ENCODE data around the gene UGT2A3.

UGT2A3 gene

DNA sequence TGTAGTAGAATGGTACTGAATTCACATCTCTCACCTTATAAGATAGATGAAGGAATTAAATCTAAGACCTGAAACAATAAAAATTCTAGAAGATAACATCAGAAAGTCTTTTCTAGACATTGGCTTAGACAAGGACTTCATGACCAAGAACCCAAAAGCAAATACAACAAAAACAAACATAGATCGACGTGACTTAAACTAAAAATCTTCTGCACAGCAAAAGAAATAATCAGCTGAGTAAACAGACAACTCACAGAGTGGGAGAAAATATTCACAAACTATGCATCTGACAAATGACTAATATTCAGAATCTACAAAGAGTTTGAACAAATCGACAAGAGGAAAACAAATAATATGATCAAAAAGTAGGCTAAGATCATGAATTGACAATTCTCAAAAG lies 38.8 kb downstream of the UGT2A3 start:
- DNase-seq (ENCODE audit: low read depth): no peak

GRCh38 chr4:68909385-68909784 lies 42.2 kb downstream of the UGT2A3 start:
- no peak for DNase-seq (ENCODE audit: low read depth)

DNA sequence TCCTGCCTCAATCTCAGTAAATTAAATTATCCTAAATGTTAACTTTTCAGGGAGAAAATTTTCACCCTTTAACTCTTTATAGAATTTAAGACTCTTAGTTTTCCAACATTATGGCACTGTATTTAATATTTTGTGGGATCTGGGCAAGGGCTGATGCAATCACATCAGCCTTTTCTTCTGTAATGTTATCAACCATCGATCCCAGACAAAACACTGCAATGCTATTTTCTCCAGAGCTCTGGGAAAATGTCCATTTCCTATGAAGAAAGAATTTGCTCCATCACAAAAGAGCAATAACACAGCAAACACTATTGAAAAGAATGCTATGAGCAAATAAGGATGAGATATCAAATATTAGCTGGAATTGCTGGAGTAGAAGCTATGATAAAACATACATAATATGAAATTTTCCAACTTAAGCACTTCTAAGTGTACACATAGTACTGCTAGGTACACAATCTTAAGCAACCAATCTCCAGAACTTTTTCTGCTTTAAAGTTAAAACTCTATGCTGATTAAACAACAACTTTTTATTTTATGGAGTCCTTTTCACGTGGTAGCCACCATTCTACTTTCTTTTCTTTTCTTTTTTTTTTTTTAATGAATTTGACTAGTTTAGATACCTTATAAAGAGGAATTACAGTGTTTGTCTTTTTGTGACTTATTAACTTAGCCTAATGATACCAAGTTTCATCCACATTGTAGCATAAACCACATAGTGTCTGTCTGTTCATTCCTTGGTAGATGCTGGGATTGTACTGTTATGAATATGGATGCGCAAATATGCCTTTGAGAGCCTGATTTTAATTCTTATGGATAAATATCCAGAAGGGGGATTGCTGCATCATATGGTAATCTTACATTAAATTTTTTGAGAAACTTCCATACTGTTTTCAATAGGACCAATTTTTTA lies 43.6 kb downstream of the UGT2A3 start:
- no peak for DNase-seq (ENCODE audit: low read depth)

- DNase-seq (ENCODE audit: low read depth): no peak
These were observed 44.4 kb downstream of the UGT2A3 start for GRCh38 chr4:68907245-68907644.

DNA sequence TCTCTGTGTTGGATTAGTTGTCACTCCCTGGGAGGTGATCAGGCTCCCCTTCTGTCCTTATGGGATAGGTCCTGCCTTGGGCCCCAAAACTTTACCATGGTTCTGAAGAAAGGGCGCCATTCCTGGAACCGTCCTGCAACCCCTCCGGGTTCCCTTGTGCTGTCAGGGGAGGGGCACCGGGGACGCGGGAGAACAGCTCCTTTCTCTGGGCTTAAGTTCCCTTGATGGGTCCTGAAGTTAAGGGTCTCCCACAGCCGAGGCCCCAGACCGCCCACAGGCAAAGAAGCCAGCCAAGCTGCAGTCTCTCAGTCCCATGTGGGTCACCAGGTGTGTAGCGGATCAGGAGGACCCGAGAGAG lies 44.8 kb downstream of the UGT2A3 start:
- no peak for DNase-seq (ENCODE audit: low read depth)

- DNase-seq (ENCODE audit: low read depth): no peak
These were observed 45.4 kb downstream of the UGT2A3 start for GRCh38 chr4:68905939-68906779.

GRCh38 chr4:68905598-68905938 lies 46.0 kb downstream of the UGT2A3 start:
- DNase-seq (ENCODE audit: low read depth): no peak

GRCh38 chr4:68904786-68905185 lies 46.8 kb downstream of the UGT2A3 start:
- DNase-seq (ENCODE audit: low read depth): no peak

GRCh38 chr4:68896749-68897148 lies 54.9 kb downstream of the UGT2A3 start:
- no peak for DNase-seq (ENCODE audit: low read depth)

GRCh38 chr4:68895561-68896198 lies 55.9 kb downstream of the UGT2A3 start:
- no peak for DNase-seq (ENCODE audit: low read depth)

DNA sequence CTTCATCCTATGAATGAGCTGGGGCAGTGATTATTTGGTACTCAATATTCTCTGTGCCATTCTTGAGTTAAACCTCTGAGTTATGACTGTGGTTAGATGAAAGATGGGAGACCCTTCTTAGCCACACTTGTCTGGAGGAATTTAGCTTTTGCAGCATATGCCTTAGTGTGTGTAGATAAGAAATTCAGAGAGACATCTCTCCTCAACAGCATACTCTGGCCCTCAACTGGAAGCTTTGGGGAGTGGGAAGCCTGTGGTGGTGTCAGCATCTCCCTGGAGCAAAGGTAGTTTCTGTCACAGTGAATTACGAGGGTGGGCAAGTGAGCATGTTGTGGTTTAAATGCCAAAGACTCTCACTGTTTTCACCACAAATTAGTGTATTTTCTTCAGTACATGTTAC lies 58.7 kb downstream of the UGT2A3 start:
- DNase-seq (ENCODE audit: low read depth): no peak

DNA sequence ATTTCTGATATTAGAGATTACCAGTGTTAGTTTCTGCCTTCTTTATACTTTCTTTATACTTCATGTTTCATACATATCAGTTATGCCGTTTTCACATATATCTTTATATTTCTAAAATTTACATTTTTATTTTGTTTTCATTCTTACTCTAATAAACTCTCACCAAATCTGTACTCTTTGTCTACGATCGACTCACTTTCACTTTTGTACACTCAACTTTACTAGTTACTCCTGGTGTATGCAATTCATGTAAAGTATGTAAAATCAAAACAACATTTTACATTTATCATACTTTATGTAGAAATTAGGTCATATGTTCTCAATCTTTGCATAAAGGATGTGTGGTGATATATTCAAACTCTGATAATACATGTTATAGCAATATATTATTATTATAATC lies 59.9 kb downstream of the UGT2A3 start:
- no peak for DNase-seq (ENCODE audit: low read depth)

- no peak for DNase-seq (ENCODE audit: low read depth)
These were observed 66.1 kb downstream of the UGT2A3 start for GRCh38 chr4:68885545-68885944.

DNA sequence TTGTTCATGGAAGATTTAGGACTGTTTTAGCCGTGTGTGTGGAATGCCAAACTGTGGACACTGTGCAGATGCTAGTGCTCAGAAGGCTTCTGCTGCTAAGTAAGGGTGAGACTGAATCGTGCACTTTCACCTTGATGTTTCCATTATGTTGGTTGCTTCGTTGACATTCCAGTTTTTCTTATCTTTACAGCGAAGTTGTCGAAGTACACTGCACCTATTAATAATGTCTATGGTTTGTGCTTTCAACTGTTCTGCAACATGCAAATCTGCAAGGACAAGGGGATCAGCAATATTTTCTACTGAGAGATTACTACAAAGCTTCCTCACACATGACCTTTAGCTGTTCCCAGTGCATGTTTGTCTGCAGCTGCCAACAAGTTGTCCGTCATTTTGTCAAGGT lies 67.7 kb downstream of the UGT2A3 start:
- no peak for DNase-seq (ENCODE audit: low read depth)

Data from GM04503 (cell line).